Astrocyte of the spinal cord (primary cell): ENCODE measurements around the gene IL5RA.

Source experiments
- DNase-seq: peaks from one replicate; pipeline ENCODE4 v3.0.0; 2011; ENCODE audit warnings: low read depth, low spot score
- H3K4me3 ChIP-seq: 2 replicates; pipeline ENCODE4 v1.5.1; 2011; ENCODE audit warnings: low read depth, mild to moderate bottlenecking, low read length, moderate library complexity
- CTCF ChIP-seq: IDR thresholded peaks from 2 replicates; pipeline ENCODE4 v1.5.1; 2012; ENCODE audit warnings: low read depth, mild to moderate bottlenecking, low read length, inconsistent platforms
- in situ Hi-C: cut with HindIII; loops from 2 replicates; pipeline ENCODE4 v1.10.0; 2017; ENCODE audit warnings: low sequenced_read_pairs

Gene IL5RA

DNA sequence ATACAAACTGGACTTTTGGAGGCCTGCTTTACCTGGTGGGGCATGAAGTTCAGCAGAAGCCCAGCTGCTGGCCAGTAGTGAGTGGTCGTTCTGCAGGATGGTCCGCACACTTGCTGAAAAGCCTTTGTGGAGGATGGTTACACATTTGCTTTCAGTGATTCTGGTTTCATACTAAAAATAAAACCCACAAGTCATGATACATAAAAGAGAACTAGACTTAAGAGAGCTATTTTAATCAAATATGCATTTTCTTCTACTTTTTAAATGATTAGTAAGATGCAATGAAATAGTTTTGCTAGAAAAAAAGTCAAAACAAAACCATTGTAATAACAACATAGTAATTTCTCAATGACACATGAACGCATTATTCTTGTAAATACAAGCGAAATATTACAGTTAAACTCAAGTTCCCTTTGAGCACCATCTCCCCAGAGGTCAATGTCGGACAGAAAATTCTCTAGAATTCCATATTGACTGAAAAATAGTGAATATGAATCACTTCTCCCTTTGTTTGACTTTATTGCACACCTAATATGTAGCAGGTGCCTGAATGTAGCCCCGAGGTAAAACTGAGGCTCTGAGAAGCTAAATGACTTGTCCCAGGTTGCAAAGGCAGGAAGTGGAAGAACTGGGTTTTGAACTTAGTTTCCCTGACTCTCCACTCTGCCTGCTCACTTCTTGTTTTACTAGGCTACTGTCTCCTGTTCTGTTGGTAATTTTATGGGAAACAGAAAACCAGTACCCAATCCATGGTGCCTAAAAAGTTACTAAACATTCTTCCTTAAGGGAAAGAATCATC, 8.3 kb downstream of the IL5RA start:
- no peak overlapping the region for H3K4me3 ChIP-seq
- DNase-seq = no peak
- in situ Hi-C loops = no loop called here
- no peak for TF ChIP-seq CTCF

GRCh38 chr3:3097958-3098357, 12.2 kb downstream of the IL5RA start:
- in situ Hi-C loops = no loop called here
- DNase-seq = no peak
- H3K4me3 ChIP-seq = no peak overlapping the region
- no peak for TF ChIP-seq CTCF

- no peak for TF ChIP-seq CTCF
- in situ Hi-C loops = no loop called here
- no peak overlapping the region for H3K4me3 ChIP-seq
- no peak for DNase-seq
These were observed 21.2 kb downstream of the IL5RA start for GRCh38 chr3:3089017-3089416.

- in situ Hi-C loops = no loop called here
- no peak for DNase-seq
- no peak for TF ChIP-seq CTCF
- H3K4me3 ChIP-seq = no peak overlapping the region
These were observed 22.3 kb downstream of the IL5RA start for GRCh38 chr3:3087716-3088465.

GRCh38 chr3:3087279-3087678, 22.9 kb downstream of the IL5RA start:
- H3K4me3 ChIP-seq = no peak overlapping the region
- in situ Hi-C loops = no loop called here

GRCh38 chr3:3086239-3086638, 23.9 kb downstream of the IL5RA start:
- DNase-seq = no peak
- TF ChIP-seq CTCF = no peak
- H3K4me3 ChIP-seq = no peak overlapping the region
- in situ Hi-C loops = no loop called here

More at GRCh38 chr3:3087279-3087678, 22.9 kb downstream of the IL5RA start:
- TF ChIP-seq CTCF = no peak
- DNase-seq = no peak
